ENCODE data around the gene UGT1A1.
"Not testable (repeated sequence)": the region's sequence is repeated elsewhere in the genome, so short reads cannot be mapped to it uniquely, and the experiment has no call there.

The UGT1A1 gene

GRCh38 chr2:233747283-233747544 is 12.9 kb upstream of the UGT1A1 start:
- no peak for DNase-seq (ENCODE audit: low spot score)
- in situ Hi-C loops (cut with MboI; ENCODE audit: low pct_unique_long_range_greater_than_20kb, low sequenced_read_pairs, unreplicated experiment), result no loop called here
- no peak for TF ChIP-seq CTCF (IDR thresholded peaks at IDR 0.05; ENCODE audit: extremely low read depth, insufficient read depth, missing control alignments)

- in situ Hi-C loops (cut with MboI; ENCODE audit: low pct_unique_long_range_greater_than_20kb, low sequenced_read_pairs, unreplicated experiment), result not testable (repeated sequence)
These were observed 9.4 kb upstream of the UGT1A1 start for GRCh38 chr2:233750689-233751088.

GRCh38 chr2:233751212-233752009 is 8.7 kb upstream of the UGT1A1 start:
- DNase-seq (ENCODE audit: low spot score); in situ Hi-C loops (cut with MboI; ENCODE audit: low pct_unique_long_range_greater_than_20kb, low sequenced_read_pairs, unreplicated experiment): not testable (repeated sequence)

More at GRCh38 chr2:233750689-233751088, 9.4 kb upstream of the UGT1A1 start:
- not testable (repeated sequence) for DNase-seq (ENCODE audit: low spot score)

- TF ChIP-seq CTCF (IDR thresholded peaks at IDR 0.05; ENCODE audit: extremely low read depth, insufficient read depth, missing control alignments), result no peak
- in situ Hi-C loops (cut with MboI; ENCODE audit: low pct_unique_long_range_greater_than_20kb, low sequenced_read_pairs, unreplicated experiment), result no loop called here
- no peak for DNase-seq (ENCODE audit: low spot score)
These were observed 5.0 kb upstream of the UGT1A1 start for GRCh38 chr2:233754872-233755611.

DNA sequence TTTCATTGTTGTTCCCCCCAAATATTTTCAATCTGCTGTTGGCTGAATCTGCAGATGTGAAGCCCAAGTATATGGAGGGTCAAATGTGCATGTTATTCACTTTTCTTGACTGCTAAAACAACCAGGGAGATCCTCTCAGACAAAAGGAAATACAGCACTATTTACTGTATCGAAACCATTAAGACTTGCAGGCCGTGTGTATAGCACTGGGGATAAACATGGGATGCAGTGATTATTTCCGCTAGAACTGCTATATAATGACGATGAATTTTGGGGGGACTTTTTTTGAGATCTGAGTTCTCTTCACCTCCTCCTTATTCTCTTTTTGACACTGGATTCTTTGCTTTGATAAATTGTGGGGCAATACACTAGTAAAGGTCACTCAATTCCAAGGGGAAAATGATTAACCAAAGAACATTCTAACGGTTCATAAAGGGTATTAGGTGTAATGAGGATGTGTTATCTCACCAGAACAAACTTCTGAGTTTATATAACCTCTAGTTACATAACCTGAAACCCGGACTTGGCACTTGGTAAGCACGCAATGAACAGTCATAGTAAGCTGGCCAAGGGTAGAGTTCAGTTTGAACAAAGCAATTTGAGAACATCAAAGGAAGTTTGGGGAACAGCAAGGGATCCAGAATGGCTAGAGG is 3.5 kb upstream of the UGT1A1 start:
- DNase-seq (ENCODE audit: low spot score), result no peak
- in situ Hi-C loops (cut with MboI; ENCODE audit: low pct_unique_long_range_greater_than_20kb, low sequenced_read_pairs, unreplicated experiment), result no loop called here
- no peak for TF ChIP-seq CTCF (IDR thresholded peaks at IDR 0.05; ENCODE audit: extremely low read depth, insufficient read depth, missing control alignments)

DNA sequence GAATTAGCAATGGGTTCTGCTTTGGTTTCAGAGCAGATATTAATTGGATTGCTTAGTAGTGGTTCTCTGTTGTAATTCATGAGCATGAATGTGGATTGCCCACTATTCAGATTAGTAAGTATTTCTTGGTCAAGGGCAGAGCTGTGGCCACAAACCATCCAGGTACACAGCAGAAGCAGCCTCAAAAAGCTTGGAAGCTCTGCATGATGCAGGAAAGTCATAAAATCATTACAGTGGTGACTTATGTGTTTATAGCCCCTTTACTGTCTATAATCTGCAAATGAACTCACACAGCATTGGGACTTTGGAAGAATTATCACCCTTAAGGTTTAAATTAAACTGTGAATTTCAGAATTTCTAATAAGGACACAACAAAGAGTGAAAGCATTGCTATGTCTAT is 1.9 kb upstream of the UGT1A1 start:
- no peak for TF ChIP-seq CTCF (IDR thresholded peaks at IDR 0.05; ENCODE audit: extremely low read depth, insufficient read depth, missing control alignments)
- in situ Hi-C loops (cut with MboI; ENCODE audit: low pct_unique_long_range_greater_than_20kb, low sequenced_read_pairs, unreplicated experiment), result no loop called here

DNA sequence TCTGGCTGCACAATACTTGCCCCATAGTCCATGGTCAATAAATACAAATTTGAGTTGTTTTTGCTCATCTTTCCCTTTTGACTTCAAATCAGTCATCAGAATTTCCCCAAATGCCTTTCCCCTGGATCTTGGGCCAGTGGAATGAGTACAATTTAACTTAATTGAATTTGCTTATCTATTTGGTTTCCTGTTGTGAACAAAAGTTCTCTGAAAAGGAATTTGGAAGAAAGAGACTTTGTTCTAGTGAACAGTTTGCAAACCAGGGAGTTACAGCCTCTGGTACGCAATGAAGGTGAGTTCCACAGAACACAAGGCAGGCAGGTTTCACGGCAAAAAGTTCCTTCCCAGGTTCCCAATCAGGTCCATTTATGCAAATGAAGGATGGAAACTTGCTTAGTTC is 1.2 kb upstream of the UGT1A1 start:
- in situ Hi-C loops (cut with MboI; ENCODE audit: low pct_unique_long_range_greater_than_20kb, low sequenced_read_pairs, unreplicated experiment), result no loop called here
- no peak for TF ChIP-seq CTCF (IDR thresholded peaks at IDR 0.05; ENCODE audit: extremely low read depth, insufficient read depth, missing control alignments)
- no peak for DNase-seq (ENCODE audit: low spot score)

More for the DNA sequence above, 1.9 kb upstream of the UGT1A1 start:
- DNase-seq (ENCODE audit: low spot score), result no peak

Data from GM13977 (cell line).